PC-9 (cell line): Measurements from ENCODE around the gene DDX52. TPM values are rescaled to one million over a fixed set of nuclear protein-coding genes. Genes with fewer than 3 reads are reported as not detected.
A peak's percentile ranks its signal among the peaks of the same experiment; 100 is the strongest.

ENCODE experiments used
- BruUV-seq: library from RNA; stranded (reverse); fragments of 400-500 nt; replicated peaks from 2 replicates; lab custom pipeline; 2021; lab: Mats Ljungman, UMichigan
- CTCF ChIA-PET: fragments of 300-600 bp; sonication (Branson Sonifier 250); formaldehyde crosslinking; loops from one replicate; lab custom pipeline; 2022; ENCODE audit warnings: antibody characterized with exemption; lab: Charles Lee
- POLR2A ChIA-PET: fragments of 300-600 bp; sonication (Branson Sonifier 250); formaldehyde crosslinking; loops from one replicate; lab custom pipeline; 2022; ENCODE audit warnings: antibody characterized with exemption; ENCODE audit not compliant: unreplicated experiment; lab: Charles Lee
- DNase-seq, 2 experiments: peaks; one replicate each; pipeline versions ENCODE4 v3.0.0 to v3.0.0-alpha.2; 2015 to 2022; ENCODE audit warnings: mixed read lengths in 1 of 2
- H2AFZ ChIP-seq: fragments of 200-600 bp; sonication (generic); 2 replicates; pipeline ENCODE4 v1.8.1; 2017; ENCODE audit warnings: antibody characterized with exemption
- H3F3A ChIP-seq: fragments of 200-600 bp; sonication (generic); 2 replicates; pipeline ENCODE4 v1.8.1; 2017; ENCODE audit warnings: antibody characterized with exemption, mild to moderate bottlenecking, low read depth; ENCODE audit not compliant: insufficient read depth
- H3K27ac ChIP-seq: fragments of 200-600 bp; sonication (generic); 2 replicates; pipeline ENCODE4 v1.6.1; 2016; ENCODE audit warnings: mixed run types
- H3K27me3 ChIP-seq: fragments of 200-600 bp; sonication (generic); 2 replicates; pipeline ENCODE4 v1.6.1; 2016; ENCODE audit warnings: low read depth, mixed run types; ENCODE audit not compliant: insufficient read depth
- H3K36me3 ChIP-seq: fragments of 200-600 bp; sonication (generic); 2 replicates; pipeline ENCODE4 v1.6.1; 2016; ENCODE audit warnings: low read depth, mixed run types
- H3K4me1 ChIP-seq: fragments of 200-600 bp; sonication (generic); replicated peaks from 2 replicates; pipeline ENCODE4 v1.6.1; 2016; ENCODE audit warnings: mixed run types; ENCODE audit not compliant: insufficient read depth
- H3K4me2 ChIP-seq: fragments of 200-600 bp; sonication (generic); 2 replicates; pipeline ENCODE4 v1.6.1; 2017; ENCODE audit warnings: mixed run types
- H3K4me3 ChIP-seq: fragments of 200-600 bp; sonication (generic); 2 replicates; pipeline ENCODE4 v1.6.1; 2016; ENCODE audit warnings: mixed run types
- H3K79me2 ChIP-seq: fragments of 200-600 bp; sonication (generic); 2 replicates; pipeline ENCODE4 v1.6.1; 2017; ENCODE audit warnings: low read depth, mixed run types
- H3K9me2 ChIP-seq: fragments of 200-600 bp; sonication (generic); 2 replicates; pipeline ENCODE4 v1.8.1; 2017; ENCODE audit warnings: mild to moderate bottlenecking; ENCODE audit not compliant: insufficient read depth
- H3K9me3 ChIP-seq: fragments of 200-600 bp; sonication (generic); 2 replicates; pipeline ENCODE4 v1.8.1; 2016; ENCODE audit warnings: low read depth; ENCODE audit not compliant: insufficient read depth
- H4K20me1 ChIP-seq: fragments of 200-600 bp; sonication (generic); 2 replicates; pipeline ENCODE4 v1.8.1; 2017; ENCODE audit not compliant: insufficient read depth
- EZH2 ChIP-seq: fragments of 200-600 bp; sonication (generic); IDR thresholded peaks from 2 replicates; pipeline ENCODE4 v1.8.0; 2017; ENCODE audit warnings: antibody characterized with exemption, low read depth
- intact Hi-C: fragments of 100-400 bp; cut with micrococcal nuclease; formaldehyde crosslinking; loops from one replicate; pipeline ENCODE4 v1.10.0; 2022; ENCODE audit not compliant: unreplicated experiment
- total RNA-seq: library from RNA; stranded (reverse); gene quantifications from 2 replicates; pipeline ENCODE4 v1.2.3, GENCODE V29; 2021
- TF ChIP-seq, protein P1 (sequence below): fragments of 200-600 bp; sonication (generic); conservative IDR thresholded peaks from 2 replicates; pipeline ENCODE4 v1.6.1; 2017; ENCODE audit warnings: mixed run types, antibody characterized with exemption, mild to moderate bottlenecking, moderate library complexity

The DDX52 gene
- total RNA-seq, 1 experiment from 2014 or later, result 31.8 TPM

DNA sequence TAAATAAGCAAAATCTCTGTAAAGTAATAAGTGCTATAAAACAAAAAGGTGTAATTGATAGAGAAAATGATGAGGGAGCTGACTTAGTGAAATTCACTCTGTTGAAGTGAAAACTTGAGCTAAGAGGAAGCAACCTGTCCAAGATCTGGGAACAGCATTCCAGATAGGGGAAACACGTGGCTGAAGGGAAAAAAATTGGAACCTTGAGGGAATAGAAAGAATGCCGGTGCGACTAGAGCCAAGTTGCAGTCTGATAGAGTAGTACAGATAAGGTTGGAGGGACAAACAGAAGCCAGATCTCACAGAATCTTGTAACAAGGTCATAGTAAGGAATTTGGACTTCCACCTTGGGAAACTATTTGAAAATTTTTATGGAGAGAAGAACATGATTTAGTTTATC lies 623 bp upstream of the DDX52 start:
- Histone ChIP-seq H3F3A (no peaks in the 10 kb centered on the region), H3K9me3 (no peaks in the 10 kb centered on the region), H3K4me2 (peak overlapping the region; percentile 90), H3K27me3 (no peaks in the 10 kb centered on the region), H3K27ac (0 out of 2 replicates have a peak overlapping the region, but pooled peaks have one; percentile 25), H3K79me2 (peaks cover 33% of the 10 kb centered on the region), H3K9me2 (no peaks in the 10 kb centered on the region), H3K4me3 (peak overlapping the region; percentile 79; the same call in 1 of the 2 replicates), H3K4me1 (peaks cover 22% of the 10 kb centered on the region), H3K36me3 (0 out of 2 replicates have a peak, but pooled peaks cover 9% of the 10 kb centered on the region), H2AFZ (peak overlapping the region; percentile 75), H4K20me1 (0 out of 2 replicates have a peak, but pooled peaks cover 2% of the 10 kb centered on the region)
- ChIA-PET POLR2A (interaction anchor here (0.6 kb wide), 2 partner anchors 34 to 56 kb away, joined by 3 to 4 read pairs; partner anchors contain the start of gene SYNRG), CTCF (no interaction called here)
- intact Hi-C loops, result loop anchor here (2.0 kb wide), 1 partner anchor 127 kb away; no protein-coding TSS in a partner anchor
- DNase-seq, result peak in 1 of 2 experiments; percentile 6
- BruUV-seq, result TSS peak; percentile 68
- TF ChIP-seq EZH2, result no peak
- TF ChIP-seq, protein P1, sequence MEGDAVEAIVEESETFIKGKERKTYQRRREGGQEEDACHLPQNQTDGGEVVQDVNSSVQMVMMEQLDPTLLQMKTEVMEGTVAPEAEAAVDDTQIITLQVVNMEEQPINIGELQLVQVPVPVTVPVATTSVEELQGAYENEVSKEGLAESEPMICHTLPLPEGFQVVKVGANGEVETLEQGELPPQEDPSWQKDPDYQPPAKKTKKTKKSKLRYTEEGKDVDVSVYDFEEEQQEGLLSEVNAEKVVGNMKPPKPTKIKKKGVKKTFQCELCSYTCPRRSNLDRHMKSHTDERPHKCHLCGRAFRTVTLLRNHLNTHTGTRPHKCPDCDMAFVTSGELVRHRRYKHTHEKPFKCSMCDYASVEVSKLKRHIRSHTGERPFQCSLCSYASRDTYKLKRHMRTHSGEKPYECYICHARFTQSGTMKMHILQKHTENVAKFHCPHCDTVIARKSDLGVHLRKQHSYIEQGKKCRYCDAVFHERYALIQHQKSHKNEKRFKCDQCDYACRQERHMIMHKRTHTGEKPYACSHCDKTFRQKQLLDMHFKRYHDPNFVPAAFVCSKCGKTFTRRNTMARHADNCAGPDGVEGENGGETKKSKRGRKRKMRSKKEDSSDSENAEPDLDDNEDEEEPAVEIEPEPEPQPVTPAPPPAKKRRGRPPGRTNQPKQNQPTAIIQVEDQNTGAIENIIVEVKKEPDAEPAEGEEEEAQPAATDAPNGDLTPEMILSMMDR, result no peak

DNA sequence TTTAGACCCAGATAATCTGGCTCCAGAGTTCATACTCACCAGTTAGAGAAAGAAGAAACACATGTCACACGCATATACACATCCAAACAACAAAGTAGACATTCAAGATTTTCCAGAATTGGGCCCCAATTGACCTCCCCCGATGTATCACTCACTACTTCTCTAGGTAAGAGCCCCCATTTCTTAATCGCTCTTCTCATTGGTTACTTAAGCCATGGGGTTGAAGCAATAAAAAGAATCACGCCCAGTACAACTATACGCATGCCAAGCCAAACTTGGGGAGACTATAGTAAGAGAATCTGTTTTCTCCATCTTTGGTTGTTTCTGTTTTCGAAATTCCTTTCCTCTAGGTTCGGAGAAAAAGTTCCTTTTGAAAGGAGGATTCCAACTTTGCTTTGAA lies 565 bp downstream of the DDX52 start:
- Histone ChIP-seq H3K27me3 (no peaks in the 10 kb centered on the region), H3K27ac (peak overlapping the region; percentile 49), H3K4me1 (peaks cover 15% of the 10 kb centered on the region), H3K79me2 (peaks cover 40% of the 10 kb centered on the region), H2AFZ (peak overlapping the region; percentile 93), H3K9me3 (no peaks in the 10 kb centered on the region), H3K36me3 (peaks cover 16% of the 10 kb centered on the region), H3K4me2 (peak overlapping the region; percentile 90), H4K20me1 (0 out of 2 replicates have a peak, but pooled peaks cover 4% of the 10 kb centered on the region), H3F3A (no peaks in the 10 kb centered on the region), H3K9me2 (no peaks in the 10 kb centered on the region), H3K4me3 (peak overlapping the region; percentile 79)
- peak in 1 of 2 experiments; percentile 60 for DNase-seq
- ChIA-PET CTCF (no interaction called here), POLR2A (no interaction called here)
- intact Hi-C loops, result loop anchor here (2.0 kb wide), 1 partner anchor 128 kb away; no protein-coding TSS in a partner anchor
- TSS peak; percentile 75 for BruUV-seq
- TF ChIP-seq, protein P1, result no peak
- TF ChIP-seq EZH2, result no peak

DNA sequence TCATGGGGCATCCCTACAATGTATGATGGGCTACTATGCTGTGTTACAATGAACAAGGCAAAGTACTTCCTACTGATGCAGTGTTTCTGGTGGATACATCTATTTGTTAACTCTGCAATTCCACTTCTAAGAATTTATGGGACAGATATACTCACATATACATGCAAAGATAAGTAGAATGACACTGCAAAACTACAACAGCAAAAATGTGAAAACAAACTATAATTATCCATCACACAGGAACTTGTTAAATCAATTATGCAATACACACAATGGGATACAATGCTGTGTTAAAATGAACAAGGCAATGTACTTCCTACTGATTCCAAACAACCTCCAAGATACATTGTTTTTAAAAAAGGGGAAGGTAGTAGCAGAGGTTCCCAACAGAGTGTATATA lies 3.2 kb downstream of the DDX52 start:
- BruUV-seq, result no TSS peak
- TF ChIP-seq EZH2, result no peak
- TF ChIP-seq, protein P1, result no peak
- H3K4me3 ChIP-seq, result no peak overlapping the region
- peaks cover 15% of the 10 kb centered on the region for H3K4me1 ChIP-seq
- no peaks in the 10 kb centered on the region for H3F3A ChIP-seq
- intact Hi-C loops, result no loop called here
- H3K9me2 ChIP-seq, result no peaks in the 10 kb centered on the region
- H3K36me3 ChIP-seq, result peaks cover 33% of the 10 kb centered on the region
- H3K27ac ChIP-seq, result no peak overlapping the region
- H3K4me2 ChIP-seq, result no peak overlapping the region
- DNase-seq, result no peak
- CTCF ChIA-PET, result no interaction called here
- H3K9me3 ChIP-seq, result no peaks in the 10 kb centered on the region
- peaks cover 14% of the 10 kb centered on the region for H4K20me1 ChIP-seq
- H2AFZ ChIP-seq, result no peak overlapping the region
- H3K79me2 ChIP-seq, result peaks cover 55% of the 10 kb centered on the region
- no peaks in the 10 kb centered on the region for H3K27me3 ChIP-seq
- POLR2A ChIA-PET, result no interaction called here
